Stimulated activated CD8-positive, alpha-beta memory T cell treated with anti-CD3 and anti-CD28 coated beads, Interleukin-4, amount 100 ng/mL, for 48 hours (primary cell): ENCODE results near the gene HEXA.

Experiments used
- DNase-seq: peaks from one replicate; pipeline ENCODE4 v3.0.0-alpha.2; 2020

Gene HEXA

DNA sequence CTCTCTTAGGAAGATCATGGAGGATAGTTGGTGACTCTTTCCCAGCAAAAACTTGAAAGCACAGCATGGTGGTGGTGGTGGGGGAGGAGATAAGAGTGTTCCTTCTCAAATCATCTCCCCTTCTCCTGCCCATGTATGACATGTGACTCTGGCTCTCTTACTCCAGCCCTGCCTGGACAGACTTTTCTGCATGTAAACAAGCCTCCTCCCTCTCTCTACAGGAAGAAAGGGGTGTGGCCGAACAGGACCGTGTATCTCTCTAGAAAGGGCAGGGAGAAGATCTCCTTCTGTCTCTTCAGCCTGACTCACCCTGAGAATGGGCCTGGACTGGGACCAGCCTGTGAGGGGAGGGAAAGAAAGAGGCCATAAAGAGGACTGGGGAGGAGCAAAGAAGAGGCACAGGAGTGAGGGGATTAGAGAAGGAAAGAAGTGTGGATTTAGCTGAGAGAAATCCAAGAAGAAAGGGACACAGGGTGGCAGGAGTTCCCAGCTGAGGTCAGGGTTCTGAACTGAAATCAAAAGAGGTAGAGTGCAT lies 57.3 kb downstream of the HEXA start:
- DNase-seq: no peak

DNA sequence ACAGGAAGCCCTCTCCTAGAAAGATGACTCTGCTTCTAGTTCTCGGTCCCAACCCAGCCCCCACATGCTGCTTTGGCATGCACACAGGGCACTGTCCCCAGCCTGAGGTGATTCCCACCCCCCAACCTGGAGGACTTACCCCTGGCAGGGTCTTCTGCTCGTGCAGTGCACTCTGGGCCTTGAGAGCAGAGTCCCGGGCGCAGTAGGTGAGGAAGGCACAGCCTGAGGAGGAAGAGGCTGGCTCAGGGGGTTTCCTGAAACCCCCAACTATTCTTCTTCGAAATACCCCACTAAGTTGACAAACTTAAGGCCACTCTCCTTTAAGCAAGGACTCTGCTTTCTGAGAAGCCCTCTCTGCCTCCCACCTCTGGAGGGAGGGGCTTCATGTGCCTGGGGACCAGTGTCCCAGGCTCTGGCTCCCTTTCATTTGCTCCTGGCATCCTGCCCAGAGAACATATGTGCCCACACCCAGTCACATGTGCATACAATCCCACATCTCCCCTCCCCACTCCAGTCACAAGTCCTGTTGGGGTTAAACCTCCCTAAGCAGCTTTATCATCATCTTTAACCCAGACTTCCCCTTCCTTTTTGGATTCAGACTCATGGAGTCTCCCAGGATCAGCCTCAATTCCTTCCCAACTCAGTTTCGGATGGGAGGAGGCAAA lies 60.0 kb downstream of the HEXA start:
- DNase-seq: no peak

DNA sequence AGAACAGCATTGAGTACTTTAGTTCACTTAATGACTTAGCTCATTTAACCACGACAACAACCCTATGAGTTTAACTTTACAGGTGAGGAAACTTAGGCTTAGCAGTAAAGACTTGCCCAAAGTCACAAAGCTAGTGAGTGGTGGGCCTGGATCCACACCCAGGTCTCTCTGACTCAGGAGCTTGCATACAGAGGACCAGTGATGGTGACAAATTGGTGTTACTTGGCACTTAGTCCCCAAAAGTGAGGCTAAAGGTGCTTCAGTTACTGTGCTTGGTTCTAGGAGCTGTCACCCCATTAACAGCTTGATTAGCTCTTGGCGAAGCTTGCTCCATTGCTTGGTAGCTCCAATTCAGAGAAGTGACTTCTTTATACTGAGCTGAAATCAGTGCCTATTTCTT lies 61.9 kb downstream of the HEXA start:
- no peak for DNase-seq

DNA sequence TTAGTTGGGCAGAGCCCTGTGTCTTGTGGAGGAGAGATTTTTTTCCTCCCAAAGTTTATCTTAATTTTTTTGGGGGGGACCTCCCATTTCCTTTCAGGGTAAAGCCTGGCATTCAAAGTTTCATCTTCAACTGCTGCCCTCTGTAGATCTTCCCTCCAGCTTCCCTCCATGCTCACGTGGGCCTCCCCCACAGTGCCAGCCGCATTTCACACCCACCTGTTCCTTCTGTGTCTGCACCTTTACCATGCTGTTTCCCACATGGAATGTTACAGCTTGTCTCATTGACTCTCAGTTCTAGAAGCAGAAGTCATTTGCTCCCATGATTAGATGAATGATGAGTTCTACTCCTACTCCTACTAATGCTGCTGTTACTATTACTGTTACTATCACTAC lies 62.4 kb downstream of the HEXA start:
- no peak for DNase-seq

DNA sequence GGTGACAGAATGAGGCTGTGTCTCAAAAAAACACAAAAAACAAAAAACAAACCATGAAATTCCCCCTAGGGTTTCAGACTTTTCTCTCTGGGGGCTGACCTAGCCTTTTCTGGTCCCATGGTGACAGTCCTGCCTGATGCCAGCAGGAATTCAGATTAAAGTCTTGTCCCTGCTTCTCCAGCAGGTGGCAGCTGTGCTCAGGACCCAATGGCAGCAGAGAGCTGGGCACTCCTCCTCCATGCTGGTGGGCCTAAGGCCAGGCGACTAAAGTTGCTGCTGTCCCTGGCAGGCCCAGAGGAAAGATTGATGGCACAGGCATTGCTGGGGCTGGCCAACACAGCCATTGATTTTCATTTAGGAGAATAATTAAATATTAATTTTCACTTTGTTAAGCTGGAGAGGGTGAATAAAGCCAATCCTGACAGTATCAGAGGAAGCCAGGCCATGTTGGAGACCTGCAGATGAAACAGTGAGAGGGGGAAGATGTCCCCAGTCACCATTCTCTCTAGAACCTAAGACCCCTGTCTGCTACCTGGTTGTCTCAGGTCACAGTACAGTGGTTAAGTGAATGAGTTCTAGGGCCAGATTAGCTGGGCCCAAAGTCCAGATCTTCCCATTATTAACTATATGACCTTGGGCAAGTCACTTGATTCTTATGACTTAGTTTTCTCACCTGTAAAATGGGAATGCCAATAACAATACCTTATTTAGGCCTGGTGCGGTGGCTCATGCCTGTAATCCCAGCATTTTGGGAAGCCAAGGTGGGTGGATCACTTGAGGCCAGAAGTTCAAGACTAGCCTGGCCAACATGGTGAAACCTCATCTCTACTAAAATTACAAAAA lies 63.0 kb downstream of the HEXA start:
- DNase-seq: peak; percentile 71

DNA sequence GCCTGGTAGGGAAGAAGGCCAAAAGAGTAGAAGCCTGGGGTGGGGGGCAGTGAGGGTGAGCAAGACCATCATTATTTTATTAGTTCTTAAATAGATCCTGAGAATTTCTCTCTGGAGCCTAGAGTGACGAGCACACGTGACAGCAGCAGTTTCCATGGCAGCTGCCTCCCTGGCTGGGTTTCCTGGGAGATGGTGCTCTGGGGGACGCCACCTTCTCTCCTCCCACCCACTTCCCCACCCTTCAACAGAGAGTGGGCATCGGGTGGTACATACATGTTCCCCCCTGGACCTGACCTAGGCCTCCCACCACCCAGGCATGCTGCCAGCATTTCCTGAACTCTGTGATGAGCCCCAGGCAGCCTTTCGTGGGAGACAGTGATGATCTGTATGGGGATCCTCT lies 68.8 kb downstream of the HEXA start:
- no peak for DNase-seq

DNA sequence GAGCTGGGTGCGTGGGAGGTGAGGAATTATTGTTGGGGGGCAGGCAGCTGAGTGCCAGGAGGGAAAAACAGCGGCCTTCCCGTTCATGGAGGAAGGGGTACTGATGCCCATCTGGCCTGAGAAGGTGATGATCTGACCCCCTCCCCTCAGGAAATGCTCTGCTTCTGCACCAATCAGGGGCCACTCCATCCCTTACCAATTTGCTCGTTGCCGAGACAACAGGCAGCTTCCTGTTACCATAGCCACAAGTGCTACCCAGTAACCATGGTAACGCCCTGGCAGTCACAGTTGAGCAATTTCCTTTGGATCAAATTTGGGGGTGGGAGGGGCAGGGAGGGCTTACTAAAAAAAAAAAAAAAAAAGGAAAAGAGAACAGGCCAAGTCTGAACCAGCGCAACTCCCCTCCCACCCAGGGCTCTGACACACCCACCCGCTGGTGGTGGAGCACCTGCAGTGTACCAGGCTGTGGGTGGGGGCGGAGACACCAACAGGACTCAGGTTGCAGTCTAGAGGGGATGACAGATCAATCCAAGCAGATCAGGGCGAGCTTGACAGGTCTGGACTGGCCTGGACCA lies 69.5 kb downstream of the HEXA start:
- DNase-seq: peak; percentile 39

DNA sequence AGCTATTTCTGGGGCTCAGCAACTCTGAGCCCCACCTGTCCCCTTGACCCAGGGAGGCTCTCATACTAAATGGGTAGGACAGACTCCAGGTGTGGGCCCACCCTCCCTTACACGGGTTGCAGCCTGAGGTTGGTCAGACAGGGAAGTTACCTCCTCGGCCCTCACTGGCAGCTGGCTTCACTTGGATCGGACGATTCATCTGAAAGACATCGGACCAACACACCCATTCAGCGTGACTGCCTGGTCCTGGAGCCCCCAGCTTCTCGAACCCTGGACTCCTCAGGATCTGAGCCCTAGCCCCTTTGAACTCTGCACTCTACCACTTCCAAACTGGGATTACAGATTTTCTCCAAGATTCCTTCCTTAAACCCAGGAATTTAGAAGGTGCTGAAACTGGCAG lies 71.2 kb downstream of the HEXA start:
- DNase-seq: no peak

DNA sequence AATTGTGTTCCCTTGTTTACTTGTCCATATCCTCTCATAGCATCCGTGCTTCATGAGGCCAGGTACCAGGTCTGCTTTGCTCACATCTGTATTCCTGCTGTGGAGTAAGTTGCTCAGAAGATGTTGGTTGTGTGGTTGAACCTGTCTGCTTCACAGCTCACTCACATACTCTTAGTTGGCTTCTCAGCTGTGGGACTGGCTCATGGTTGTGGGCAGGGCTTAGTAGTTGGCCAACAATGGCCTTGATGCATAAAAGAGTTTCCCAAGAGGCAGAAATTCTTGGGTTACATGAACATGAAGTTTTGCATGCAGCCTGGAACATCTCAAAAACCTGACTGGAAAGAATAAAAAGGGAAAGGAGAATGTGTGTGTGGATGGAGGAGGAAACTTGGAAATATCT lies 72.9 kb downstream of the HEXA start:
- no peak for DNase-seq
